GM12878 (cell line): ENCODE data around the gene ASCC3. TPM values are rescaled to one million over a fixed set of nuclear protein-coding genes. Genes with fewer than 3 reads are reported as not detected.

Experiments used
- ATAC-seq: fragments of 200-7000 bp; cut with Tn5 transposase; 3 replicates; pipeline ENCODE4 v1.9.1; 2020; ENCODE audit warnings: mild to moderate bottlenecking, moderate library complexity
- BruUV-seq: library from RNA; stranded (reverse); fragments of 400-500 nt; replicated peaks from 2 replicates; lab custom pipeline; 2021; lab: Mats Ljungman, UMichigan
- CTCF ChIA-PET: fragments of 300-600 bp; sonication (Branson Sonifier 250); formaldehyde crosslinking; extraction: SDS; loops from one replicate; lab custom pipeline; 2021; ENCODE audit warnings: inconsistent platforms; lab: Yijun Ruan, JAX
- POLR2A ChIA-PET: fragments of 350-600 bp; formaldehyde crosslinking; extraction: SDS; loops from one replicate; lab custom pipeline; 2021; ENCODE audit warnings: inconsistent platforms; lab: Charles Lee
- RAD21 ChIA-PET: fragments of 300-600 bp; sonication (Branson Sonifier 250); formaldehyde crosslinking; loops from one replicate; lab custom pipeline; 2023; ENCODE audit warnings: antibody characterized with exemption; ENCODE audit not compliant: unreplicated experiment; lab: Charles Lee
- SMC1A ChIA-PET: fragments of 300-600 bp; sonication (Branson Sonifier 250); formaldehyde crosslinking; loops from one replicate; lab custom pipeline; 2023; ENCODE audit not compliant: unreplicated experiment, uncharacterized antibody; lab: Charles Lee
- DNase-seq: peaks from one replicate; pipeline ENCODE4 v3.0.0-alpha.2; 2011; ENCODE audit warnings: low read depth, low spot score
- FAIRE-seq: peaks from 3 replicates; lab custom pipeline; 2011; peaks lifted over from hg19 to GRCh38; lab: Jason Lieb, UNC
- H2AFZ ChIP-seq: 2 replicates; pipeline ENCODE4 v1.6.0; 2011; ENCODE audit warnings: low read depth, low read length, control low read depth; ENCODE audit not compliant: control insufficient read depth
- H3K27ac ChIP-seq: 2 replicates; pipeline ENCODE4 v1.5.1; 2011; ENCODE audit warnings: control low read depth; ENCODE audit not compliant: control insufficient read depth, insufficient read depth
- H3K27me3 ChIP-seq, 2 experiments: replicated peaks in 1 of 2; 2 replicates each; pipeline versions ENCODE4 v1.6.0 to v1.6.1; 2011; ENCODE audit warnings: low read length in 1 of 2; ENCODE audit not compliant: control insufficient read depth in 2 of 2, insufficient read depth in 2 of 2
- H3K36me3 ChIP-seq, 2 experiments: 2 replicates each; pipeline ENCODE4 v1.5.1; 2011; ENCODE audit warnings: low read length in 1 of 2; ENCODE audit not compliant: control insufficient read depth in 2 of 2, insufficient read depth in 2 of 2
- H3K4me1 ChIP-seq: 2 replicates; pipeline ENCODE4 v1.6.1; 2011; ENCODE audit warnings: mild to moderate bottlenecking, low read length, moderate library complexity, mixed read lengths; ENCODE audit not compliant: control insufficient read depth, insufficient read depth
- H3K4me2 ChIP-seq: 2 replicates; pipeline ENCODE4 v1.6.0; 2011; ENCODE audit warnings: control low read depth; ENCODE audit not compliant: control insufficient read depth, insufficient read depth
- H3K4me3 ChIP-seq: fragments of 200-600 bp; sonication (generic); 2 replicates; pipeline ENCODE4 v1.5.1; 2016
- H3K79me2 ChIP-seq: 2 replicates; pipeline ENCODE4 v1.6.0; 2011; ENCODE audit warnings: low read length; ENCODE audit not compliant: control insufficient read depth, insufficient read depth
- H3K9ac ChIP-seq: 2 replicates; pipeline ENCODE4 v1.8.0; 2011; ENCODE audit warnings: low read length, control low read depth, mixed read lengths; ENCODE audit not compliant: control insufficient read depth, insufficient read depth
- H3K9me3 ChIP-seq: replicated peaks from 3 replicates; pipeline ENCODE4 v1.5.1; 2011; ENCODE audit warnings: mild to moderate bottlenecking, low read length; ENCODE audit not compliant: control insufficient read depth, insufficient read depth
- H4K20me1 ChIP-seq: 2 replicates; pipeline ENCODE4 v1.6.0; 2011; ENCODE audit not compliant: control insufficient read depth, insufficient read depth
- ATF7 ChIP-seq: fragments of 450-650 bp; IDR thresholded peaks from 2 replicates; pipeline ENCODE4 v1.6.1; 2016; ENCODE audit warnings: low read depth, mild to moderate bottlenecking
- CEBPB ChIP-seq, 2 experiments: fragments of 150-350 bp in 1 of 2; IDR thresholded peaks; 2 replicates each; pipeline ENCODE4 v1.6.1; 2012 to 2014; ENCODE audit warnings: low read depth in 2 of 2, low read length in 2 of 2, borderline replicate concordance in 1 of 2, inconsistent platforms in 1 of 2
- CREB1 ChIP-seq: IDR thresholded peaks from 2 replicates; pipeline ENCODE4 v1.6.1; 2012; ENCODE audit warnings: low read depth, mild to moderate bottlenecking, inconsistent platforms
- E2F4 ChIP-seq: IDR thresholded peaks from 2 replicates; pipeline ENCODE4 v1.6.1; 2012; ENCODE audit warnings: low read depth, low read length, improper control_type of control experiment
- FOXK2 ChIP-seq: fragments of 450-650 bp; IDR thresholded peaks from 2 replicates; pipeline ENCODE4 v1.6.1; 2017; ENCODE audit warnings: mild to moderate bottlenecking, moderate library complexity
- HDGF ChIP-seq: fragments of 450-650 bp; IDR thresholded peaks from 2 replicates; pipeline ENCODE4 v1.6.1; 2016; ENCODE audit warnings: antibody characterized with exemption
- NFYB ChIP-seq: IDR thresholded peaks from 2 replicates; pipeline ENCODE4 v1.6.1; 2011; ENCODE audit warnings: low read depth, mild to moderate bottlenecking, low read length, improper control_type of control experiment, moderate library complexity; ENCODE audit not compliant: insufficient read depth
- POLR2AphosphoS5 ChIP-seq: IDR thresholded peaks from 2 replicates; pipeline ENCODE4 v1.6.1; 2011; ENCODE audit warnings: mild to moderate bottlenecking, low read length, inconsistent platforms
- SREBF1 ChIP-seq: IDR thresholded peaks from 2 replicates; pipeline ENCODE4 v1.6.1; 2012; ENCODE audit warnings: mild to moderate bottlenecking, low read length
- TCF7 ChIP-seq: IDR thresholded peaks from 2 replicates; pipeline ENCODE4 v1.6.1; 2014; ENCODE audit warnings: antibody characterized with exemption, borderline replicate concordance
- ZBTB33 ChIP-seq: fragments of 450-650 bp; IDR thresholded peaks from 2 replicates; pipeline ENCODE4 v1.6.1; 2017; ENCODE audit warnings: mild to moderate bottlenecking
- ZNF592 ChIP-seq: fragments of 450-650 bp; IDR thresholded peaks from 2 replicates; pipeline ENCODE4 v1.6.1; 2017; ENCODE audit warnings: mild to moderate bottlenecking, moderate library complexity
- ZZZ3 ChIP-seq: IDR thresholded peaks from 2 replicates; pipeline ENCODE4 v1.6.1; 2011; ENCODE audit warnings: low read depth; ENCODE audit not compliant: control insufficient read depth, insufficient read length
- WGBS: methylation state at CpG from one replicate; pipeline ENCODE4 v1.1.6; 2016; ENCODE audit warnings: low lambda C conversion rate; ENCODE audit not compliant: insufficient replicate concordance, insufficient coverage; ENCODE audit errors: missing lambda C conversion rate; 5-methylcytosine and 5-hydroxymethylcytosine counted together
- in situ Hi-C: fragments of 300-500 bp; cut with MboI; formaldehyde crosslinking; loops from 9 replicates; pipeline ENCODE4 v1.14.3; 2018; ENCODE audit warnings: mixed read lengths
- intact Hi-C: fragments of 100-400 bp; cut with micrococcal nuclease; formaldehyde crosslinking; loops from one replicate; pipeline ENCODE4 v1.14.2; 2022; ENCODE audit not compliant: unreplicated experiment
- polyA plus RNA-seq, 11 experiments: library from polyadenylated mRNA; depleted of rRNA in 4 of 11; unstranded in 6 of 11; stranded (reverse) in 5 of 11; fragments of >200 nt; fragmentation: Nextera tagmentation in 4 of 11; fragmentation: Illumina TruSeq in 1 of 11; extraction: Ambion mirVana in 4 of 11; extraction: Trizol in 1 of 11; gene quantifications; 1 replicate in 1 of 11; 2 replicates in 10 of 11; pipeline versions ENCODE4 v1.2.1 to v1.2.3, GENCODE V29; 2011 to 2016; ENCODE audit warnings: inconsistent platforms in 2 of 11, missing spikeins in 2 of 11, low read depth in 1 of 11
- total RNA-seq, 4 experiments: library from RNA; depleted of rRNA in 3 of 4; stranded (reverse); fragments of >200 nt in 3 of 4; fragmentation: Illumina TruSeq in 1 of 4; extraction: Trizol in 1 of 4; gene quantifications; 2 replicates each; pipeline versions ENCODE4 v1.2.1 to v1.2.3, GENCODE V29; 2013 to 2021

The ASCC3 gene
- total and polyA plus RNA-seq, 10 of the 15 experiments (the other 5 are each of a cell fraction or from before 2014, with no cell fraction given), result 19.9 to 76.2 (median 55.9) TPM

- TF ChIP-seq ZZZ3 (no peak), NFYB (no peak), FOXK2 (no peak), SREBF1 (no peak), HDGF (no peak), CEBPB (IDR thresholded peaks at IDR 0.05; ENCODE audit: borderline replicate concordance in 1 of 2, low read depth in 2 of 2, low read length in 2 of 2) (no peak), TCF7 (no peak), ATF7 (no peak), CREB1 (no peak)
Observed at GRCh38 chr6:100459592-100460184, 421.4 kb downstream of the ASCC3 start (continued).

- DNase-seq, result no peak
- Histone ChIP-seq H3K9me3 (peaks cover 3% of the 10 kb centered on the region; the same call in 2 of the 3 replicates), H2AFZ (no peak overlapping the region)
- TF ChIP-seq ZBTB33 (no peak), ZNF592 (no peak), SREBF1 (no peak), POLR2AphosphoS5 (no peak), E2F4 (no peak)
- TF ChIP-seq, all 136 proteins: peak for 0
- ChIA-PET CTCF (interaction anchor here (1.3 to 2.3 kb wide), 2 partner anchors 282 to 332 kb away, joined by 3 to 12 read pairs; no protein-coding TSS in a partner anchor), RAD21 (interaction anchor here (2.4 kb wide), 1 partner anchor 15 kb away, joined by 6 read pairs; no protein-coding TSS in a partner anchor), SMC1A (no interaction called here), POLR2A (no interaction called here)
- WGBS, result 48% methylated on average over 10 of the region's 10 CpGs
- H3K4me1 ChIP-seq, result no peaks in the 10 kb centered on the region
- no TSS peak for BruUV-seq
- H3K79me2 ChIP-seq, result no peaks in the 10 kb centered on the region
- FAIRE-seq, result no peak
- intact Hi-C loops (no loop called here), in situ Hi-C loops (no loop called here)
- H3K27me3 ChIP-seq, result peaks cover 27 to 62% of the 10 kb centered on the region in 2 experiments
- no peak overlapping the region for H3K27ac ChIP-seq
- H3K4me3 ChIP-seq, result no peak overlapping the region
- H3K9ac ChIP-seq, result no peak overlapping the region
- H3K4me2 ChIP-seq, result no peak overlapping the region
- H4K20me1 ChIP-seq, result no peaks in the 10 kb centered on the region
- no peak for ATAC-seq
- no peaks in the 10 kb centered on the region for H3K36me3 ChIP-seq
Observed at GRCh38 chr6:100458841-100459591, 422.1 kb downstream of the ASCC3 start.
